Activated CD4-positive, alpha-beta memory T cell treated with anti-CD3 and anti-CD28 coated beads, Interleukin-2, amount 10 ng/mL, durations not matched to agents 7 days and 5 days (primary cell): Measurements from ENCODE around the gene MAPT. TPM values are rescaled to one million over a fixed set of nuclear protein-coding genes. Genes with fewer than 3 reads are reported as not detected.
"Not testable (repeated sequence)": the region's sequence is repeated elsewhere in the genome, so short reads cannot be mapped to it uniquely, and the experiment has no call there.

Source experiments
- CTCF ChIA-PET: fragments of 350-600 bp; sonication (Branson Sonifier 250); formaldehyde crosslinking; loops from one replicate; lab custom pipeline; 2021; ENCODE audit warnings: antibody characterized with exemption, inconsistent platforms; lab: Charles Lee
- POLR2A ChIA-PET: fragments of 350-600 bp; sonication (Branson Sonifier 250); formaldehyde crosslinking; loops from one replicate; lab custom pipeline; 2021; ENCODE audit warnings: antibody characterized with exemption; lab: Charles Lee
- DNase-seq: peaks from one replicate; pipeline ENCODE4 v3.0.0-alpha.2; 2020
- H3K27ac Mint-ChIP-seq: one replicate; pipeline ENCODE4 v1.8.0; 2021; ENCODE audit warnings: mild to moderate bottlenecking, mixed read lengths
- H3K27me3 Mint-ChIP-seq: one replicate; pipeline ENCODE4 v1.8.0; 2021; ENCODE audit warnings: mixed read lengths
- H3K36me3 Mint-ChIP-seq: one replicate; pipeline ENCODE4 v1.8.0; 2021; ENCODE audit warnings: low read depth, mixed read lengths
- H3K4me1 Mint-ChIP-seq: one replicate; pipeline ENCODE4 v1.8.0; 2021; ENCODE audit warnings: mixed read lengths
- H3K4me3 Mint-ChIP-seq: one replicate; pipeline ENCODE4 v1.8.0; 2021; ENCODE audit warnings: mild to moderate bottlenecking, mixed read lengths
- H3K9me3 Mint-ChIP-seq: one replicate; pipeline ENCODE4 v1.8.0; 2021; ENCODE audit warnings: mixed read lengths
- total RNA-seq, 2 experiments: library from RNA; stranded (reverse); gene quantifications; one replicate each; pipeline ENCODE4 v1.2.3, GENCODE V29; 2021

Gene MAPT
- total RNA-seq, 2 experiments from 2014 or later, result 0.15 to 0.70 TPM

- Mint-ChIP-seq H3K4me1 (no peaks in the 10 kb centered on the region), H3K36me3 (no peaks in the 10 kb centered on the region), H3K27me3 (peaks cover 10% of the 10 kb centered on the region), H3K9me3 (no peaks in the 10 kb centered on the region), H3K4me3 (no peak overlapping the region), H3K27ac (no peak overlapping the region)
- POLR2A ChIA-PET, result no interaction called here
- CTCF ChIA-PET, result no interaction called here
- DNase-seq, result no peak
Observed at GRCh38 chr17:45956090-45956489, 61.7 kb downstream of the MAPT start.

- H3K9me3 Mint-ChIP-seq, H3K27me3 Mint-ChIP-seq, H3K27ac Mint-ChIP-seq, H3K4me1 Mint-ChIP-seq, CTCF ChIA-PET, DNase-seq, POLR2A ChIA-PET, H3K4me3 Mint-ChIP-seq, H3K36me3 Mint-ChIP-seq: not testable (repeated sequence)
Observed at GRCh38 chr17:45956746-45957145, 62.4 kb downstream of the MAPT start.

- CTCF ChIA-PET, result no interaction called here
- no peaks in the 10 kb centered on the region for H3K9me3 Mint-ChIP-seq
- POLR2A ChIA-PET, result no interaction called here
- no peak for DNase-seq
- H3K27ac Mint-ChIP-seq, result no peak overlapping the region
- no peak overlapping the region for H3K4me3 Mint-ChIP-seq
- H3K27me3 Mint-ChIP-seq, result peaks cover 2% of the 10 kb centered on the region
- H3K4me1 Mint-ChIP-seq, result no peaks in the 10 kb centered on the region
- H3K36me3 Mint-ChIP-seq, result no peaks in the 10 kb centered on the region
Observed at GRCh38 chr17:45958307-45958706, 64.0 kb downstream of the MAPT start.

GRCh38 chr17:45958994-45959665 lies 64.8 kb downstream of the MAPT start:
- no peaks in the 10 kb centered on the region for H3K4me1 Mint-ChIP-seq
- no peaks in the 10 kb centered on the region for H3K36me3 Mint-ChIP-seq
- no peaks in the 10 kb centered on the region for H3K27me3 Mint-ChIP-seq
- no peaks in the 10 kb centered on the region for H3K9me3 Mint-ChIP-seq
- ChIA-PET POLR2A (no interaction called here), CTCF (no interaction called here)
- H3K27ac Mint-ChIP-seq, result no peak overlapping the region
- H3K4me3 Mint-ChIP-seq, result no peak overlapping the region
- no peak for DNase-seq

- Mint-ChIP-seq H3K36me3 (no peaks in the 10 kb centered on the region), H3K27me3 (no peaks in the 10 kb centered on the region), H3K9me3 (no peaks in the 10 kb centered on the region), H3K27ac (no peak overlapping the region), H3K4me1 (no peaks in the 10 kb centered on the region), H3K4me3 (no peak overlapping the region)
- no peak for DNase-seq
- CTCF ChIA-PET, result interaction anchor here (1.1 kb wide), 1 partner anchor 11 kb away, joined by 5 read pairs; no protein-coding TSS in a partner anchor
- POLR2A ChIA-PET, result no interaction called here
Observed at GRCh38 chr17:45960311-45960710, 66.0 kb downstream of the MAPT start.

GRCh38 chr17:45961206-45961605 lies 66.9 kb downstream of the MAPT start:
- POLR2A ChIA-PET, result no interaction called here
- no peak for DNase-seq
- no peak overlapping the region for H3K27ac Mint-ChIP-seq
- H3K4me1 Mint-ChIP-seq, result no peaks in the 10 kb centered on the region
- H3K27me3 Mint-ChIP-seq, result peaks cover 6% of the 10 kb centered on the region
- CTCF ChIA-PET, result interaction anchor here (1.1 kb wide), 1 partner anchor 12 kb away, joined by 5 read pairs; no protein-coding TSS in a partner anchor
- H3K9me3 Mint-ChIP-seq, result no peaks in the 10 kb centered on the region
- H3K4me3 Mint-ChIP-seq, result no peak overlapping the region
- H3K36me3 Mint-ChIP-seq, result no peaks in the 10 kb centered on the region

- H3K4me3 Mint-ChIP-seq, result no peak overlapping the region
- H3K27ac Mint-ChIP-seq, result no peak overlapping the region
- no peaks in the 10 kb centered on the region for H3K9me3 Mint-ChIP-seq
- no peaks in the 10 kb centered on the region for H3K4me1 Mint-ChIP-seq
- DNase-seq, result no peak
- no peaks in the 10 kb centered on the region for H3K36me3 Mint-ChIP-seq
- peaks cover 11% of the 10 kb centered on the region for H3K27me3 Mint-ChIP-seq
- ChIA-PET POLR2A (no interaction called here), CTCF (interaction anchor here (1.2 kb wide), 1 partner anchor 13 kb away, joined by 4 read pairs; no protein-coding TSS in a partner anchor)
Observed at GRCh38 chr17:45962221-45962972, 68.0 kb downstream of the MAPT start.

GRCh38 chr17:45963283-45963682 lies 68.9 kb downstream of the MAPT start:
- H3K9me3 Mint-ChIP-seq, result no peaks in the 10 kb centered on the region
- H3K27me3 Mint-ChIP-seq, result peaks cover 17% of the 10 kb centered on the region
- DNase-seq, result no peak
- H3K4me3 Mint-ChIP-seq, result no peak overlapping the region
- ChIA-PET POLR2A (no interaction called here), CTCF (interaction anchor here (1.2 kb wide), 1 partner anchor 14 kb away, joined by 4 read pairs; no protein-coding TSS in a partner anchor)
- H3K4me1 Mint-ChIP-seq, result no peaks in the 10 kb centered on the region
- no peak overlapping the region for H3K27ac Mint-ChIP-seq
- no peaks in the 10 kb centered on the region for H3K36me3 Mint-ChIP-seq

GRCh38 chr17:45963889-45964288 lies 69.5 kb downstream of the MAPT start:
- Mint-ChIP-seq H3K4me1 (no peaks in the 10 kb centered on the region), H3K27ac (no peak overlapping the region), H3K27me3 (peaks cover 17% of the 10 kb centered on the region), H3K36me3 (no peaks in the 10 kb centered on the region), H3K4me3 (no peak overlapping the region), H3K9me3 (no peaks in the 10 kb centered on the region)
- no peak for DNase-seq
- CTCF ChIA-PET, result no interaction called here
- POLR2A ChIA-PET, result no interaction called here

- ChIA-PET CTCF (no interaction called here), POLR2A (no interaction called here)
- Mint-ChIP-seq H3K36me3 (no peaks in the 10 kb centered on the region), H3K4me3 (no peak overlapping the region), H3K27ac (no peak overlapping the region), H3K4me1 (no peaks in the 10 kb centered on the region), H3K27me3 (peaks cover 18% of the 10 kb centered on the region), H3K9me3 (no peaks in the 10 kb centered on the region)
- DNase-seq, result no peak
Observed at GRCh38 chr17:45964634-45965033, 70.3 kb downstream of the MAPT start.

GRCh38 chr17:45965812-45966211 lies 71.5 kb downstream of the MAPT start:
- no peaks in the 10 kb centered on the region for H3K4me1 Mint-ChIP-seq
- H3K9me3 Mint-ChIP-seq, result no peaks in the 10 kb centered on the region
- ChIA-PET CTCF (no interaction called here), POLR2A (no interaction called here)
- no peak for DNase-seq
- H3K36me3 Mint-ChIP-seq, result no peaks in the 10 kb centered on the region
- no peak overlapping the region for H3K27ac Mint-ChIP-seq
- H3K27me3 Mint-ChIP-seq, result peaks cover 21% of the 10 kb centered on the region
- no peak overlapping the region for H3K4me3 Mint-ChIP-seq

- no peaks in the 10 kb centered on the region for H3K36me3 Mint-ChIP-seq
- H3K4me3 Mint-ChIP-seq, result no peak overlapping the region
- H3K27ac Mint-ChIP-seq, result no peak overlapping the region
- ChIA-PET POLR2A (no interaction called here), CTCF (no interaction called here)
- DNase-seq, result no peak
- no peaks in the 10 kb centered on the region for H3K4me1 Mint-ChIP-seq
- no peaks in the 10 kb centered on the region for H3K9me3 Mint-ChIP-seq
- H3K27me3 Mint-ChIP-seq, result peaks cover 21% of the 10 kb centered on the region
Observed at GRCh38 chr17:45966606-45967280, 72.4 kb downstream of the MAPT start.

- ChIA-PET POLR2A (no interaction called here), CTCF (no interaction called here)
- Mint-ChIP-seq H3K4me1 (no peaks in the 10 kb centered on the region), H3K9me3 (no peaks in the 10 kb centered on the region), H3K27me3 (peaks cover 23% of the 10 kb centered on the region), H3K27ac (no peak overlapping the region), H3K36me3 (no peaks in the 10 kb centered on the region), H3K4me3 (no peak overlapping the region)
- no peak for DNase-seq
Observed at GRCh38 chr17:45967378-45967777, 73.0 kb downstream of the MAPT start.
